GM23338 (cell line): Measurements from ENCODE around the gene RASGRP1. TPM values are rescaled to one million over a fixed set of nuclear protein-coding genes. Genes with fewer than 3 reads are reported as not detected.

Source experiments
- EZH2 ChIP-seq: fragments of 200-600 bp; sonication (generic); IDR thresholded peaks from one replicate; pipeline ENCODE4 v1.8.0; 2017; ENCODE audit warnings: antibody characterized with exemption, mild to moderate bottlenecking, low read depth; ENCODE audit not compliant: unreplicated experiment
- EZH2phosphoT487 ChIP-seq: fragments of 200-600 bp; sonication (generic); IDR thresholded peaks from one replicate; pipeline ENCODE4 v1.8.1; 2018; ENCODE audit warnings: antibody characterized with exemption; ENCODE audit not compliant: unreplicated experiment
- JUNB ChIP-seq: IDR thresholded peaks from one replicate; pipeline ENCODE4 v1.6.1; 2016; ENCODE audit warnings: antibody characterized with exemption; ENCODE audit not compliant: unreplicated experiment
- POLR2AphosphoS5 ChIP-seq: IDR thresholded peaks from 2 replicates; pipeline ENCODE4 v1.6.1; 2016; ENCODE audit warnings: antibody characterized with exemption, low read depth
- REST ChIP-seq: IDR thresholded peaks from one replicate; pipeline ENCODE4 v1.6.1; 2018; ENCODE audit warnings: antibody characterized with exemption; ENCODE audit not compliant: unreplicated experiment
- ZNF462 ChIP-seq: fragments of 250-450 bp; sonication (Bioruptor Pico); IDR thresholded peaks from 2 replicates; pipeline ENCODE4 v1.5.0; 2020; ENCODE audit warnings: mild to moderate bottlenecking, moderate library complexity
- polyA plus RNA-seq: library from polyadenylated mRNA; unstranded; fragments of >200 nt; fragmentation: Nextera tagmentation; extraction: Ambion mirVana; gene quantifications from 2 replicates; pipeline ENCODE4 v1.2.1, GENCODE V29; 2016
- total RNA-seq: library from RNA; depleted of rRNA; stranded (reverse); fragments of >200 nt; shearing (Covaris generic); gene quantifications from 2 replicates; pipeline ENCODE4 v1.2.3, GENCODE V29; 2014

The RASGRP1 gene
- total and polyA plus RNA-seq, 2 experiments from 2014 or later, result 1.1 to 1.2 TPM

- no peak for TF ChIP-seq ZNF462 (CRISPR knock-in tag)
- TF ChIP-seq REST, result no peak
- no peak for TF ChIP-seq JUNB
- TF ChIP-seq POLR2AphosphoS5, result no peak
- no peak for TF ChIP-seq EZH2phosphoT487
- TF ChIP-seq EZH2, result no peak
Measured at GRCh38 chr15:38557921-38558320, 6.7 kb downstream of the RASGRP1 start (continued).
